Adrenal gland (tissue), 12 donors: ENCODE measurements around the gene RUVBL2. TPM values are rescaled to one million over a fixed set of nuclear protein-coding genes. Genes with fewer than 3 reads are reported as not detected.

Experiments used
- DNase-seq, 7 donors: peaks; one replicate each; pipeline ENCODE4 v3.0.0-alpha.2; 2019 to 2020
- H3K27ac ChIP-seq, 5 donors: fragments of 200-600 bp; sonication (generic) in 4 of 5; 1 replicate in 3 of 5; 2 replicates in 2 of 5; pipeline versions ENCODE4 v1.5.1 to v1.8.0; 2016 to 2020; ENCODE audit warnings: mild to moderate bottlenecking in 1 of 5
- H3K27me3 ChIP-seq: fragments of 200-600 bp; 2 replicates; pipeline ENCODE4 v1.8.0; 2021
- H3K36me3 ChIP-seq, 2 donors: fragments of 200-600 bp; replicated peaks in 1 of 2; 1 replicate in 1 of 2; 2 replicates in 1 of 2; pipeline versions ENCODE4 v1.5.1 to v1.8.0; 2018 to 2022
- H3K4me1 ChIP-seq, 2 donors: fragments of 200-600 bp; replicated peaks in 1 of 2; 1 replicate in 1 of 2; 2 replicates in 1 of 2; pipeline versions ENCODE4 v1.5.1 to v1.8.0; 2018 to 2021
- H3K4me3 ChIP-seq, 4 donors: fragments of 200-600 bp; sonication (generic) in 3 of 4; one replicate each; pipeline ENCODE4 v1.5.1; 2016 to 2018
- H3K9me3 ChIP-seq, 3 donors: fragments of 200-600 bp; sonication (generic) in 1 of 3; replicated peaks in 1 of 3; 1 replicate in 2 of 3; 2 replicates in 1 of 3; pipeline versions ENCODE4 v1.5.1 to v1.8.0; 2016 to 2021
- POLR2A ChIP-seq, 2 donors: fragments of 450-650 bp; IDR thresholded peaks; one replicate each; pipeline ENCODE4 v1.6.1; 2017; ENCODE audit warnings: antibody characterized with exemption in 2 of 2, mild to moderate bottlenecking in 2 of 2, moderate library complexity in 1 of 2
- WGBS, 4 donors: extraction: QIAGEN DNeasy Blood & Tissue Kit in 2 of 4; methylation state at CpG; one replicate each; pipeline versions ENCODE4 v1.1.5 to v1.1.7; 2013 to 2017; 5-methylcytosine and 5-hydroxymethylcytosine counted together
- intact Hi-C, 2 donors: fragments of 100-400 bp; cut with DNase I; formaldehyde crosslinking; loops; one replicate each; pipeline versions ENCODE4 v1.14.1 to v1.15.0; 2022 to 2023
- polyA plus RNA-seq, 3 donors: library from polyadenylated mRNA; stranded (reverse); fragments of 200-250 nt in 2 of 3; fragments of 350-450 nt in 1 of 3; fragmentation: Illumina TruSeq in 1 of 3; extraction: RNeasy Lipid Tissue Mini Kit (QIAGEN cat#74804) in 1 of 3; gene quantifications; one replicate each; pipeline ENCODE4 v1.2.3, GENCODE V29; 2013 to 2014
- total RNA-seq, 9 donors: library from RNA; depleted of rRNA in 4 of 9; stranded (reverse); fragments of >200 nt in 4 of 9; fragments of 120-200 nt in 1 of 9; fragmentation: NEBNext Ultra II Directional in 1 of 9; extraction: Animal tissue kit (Norgen Biotek cat#: 25700) in 1 of 9; gene quantifications; one replicate each; pipeline versions ENCODE4 v1.1.0 to v1.2.4, GENCODE V29; 2013 to 2023
- TF ChIP-seq, protein P1 (sequence below), 6 experiments: fragments of 450-650 bp in 4 of 6; fragments of 200-600 bp in 2 of 6; sonication (generic) in 1 of 6; IDR thresholded peaks; 1 replicate in 5 of 6; 2 replicates in 1 of 6; pipeline versions ENCODE4 v1.5.1 to v1.8.0; 2016 to 2021; ENCODE audit warnings: antibody characterized with exemption in 6 of 6, mild to moderate bottlenecking in 2 of 6, moderate library complexity in 1 of 6
- donor health status: healthy with polysubstance abuse.
- donor health status: Bipolar disorder and iron deficiency.
- donor health status: DM: yes; HTN: yes; CAD: no.
- donor health status: DM: no; HTN: no; CAD: no.
- donor health status: DM: no; HTN: no; CAD: no.
- donor health status: DM: yes; HTN: yes; CAD: no.

RUVBL2 gene
- total and polyA plus RNA-seq, 12 donors: 41.3 to 143 (median 75.6) TPM

DNA sequence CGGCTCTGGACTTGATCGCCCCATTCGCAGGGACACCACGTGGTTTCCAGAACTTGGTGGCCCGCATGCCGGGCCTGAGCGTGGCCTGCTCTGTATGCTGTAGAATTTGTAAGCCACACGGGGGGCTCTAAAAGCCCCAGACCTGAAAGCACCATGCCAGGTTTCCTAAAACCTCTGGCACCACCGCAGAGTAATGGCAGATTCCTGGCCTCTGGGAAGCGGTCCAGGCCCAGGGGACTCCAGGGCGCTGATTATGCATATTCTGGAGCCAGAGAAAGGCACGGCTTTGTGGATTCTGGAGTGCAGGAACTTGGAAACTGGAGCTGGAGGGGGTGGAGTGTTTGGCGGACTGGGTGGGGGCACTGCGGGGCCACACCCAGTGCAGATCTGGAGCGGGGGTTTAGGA lies 24.9 kb upstream of the RUVBL2 start:
- 84 to 97% (median 93%) methylated on average over 3 to 15 of the region's 15 CpGs for WGBS, 4 donors
- Histone ChIP-seq H3K27ac (peak overlapping the region in 1 of 5 donors; percentile 96), H3K36me3 (peaks cover 0 to 53% of the 10 kb centered on the region in 2 donors), H3K4me3 (no peak overlapping the region), H3K4me1 (peaks cover 23 to 27% of the 10 kb centered on the region in 2 donors), H3K9me3 (no peaks in the 10 kb centered on the region), H3K27me3 (no peaks in the 10 kb centered on the region)
- DNase-seq: peak in 1 of 7 donors; percentile 51
- intact Hi-C loops: loop anchor here (5.0 to 10.0 kb wide), 2 partner anchors 94 to 132 kb away; partner anchors contain the start of genes HSD17B14 (in 1 of the 2) and PPP1R15A (in 1 of the 2)
- no peak for TF ChIP-seq POLR2A (IDR thresholded peaks at IDR 0.05)
- TF ChIP-seq, protein P1, sequence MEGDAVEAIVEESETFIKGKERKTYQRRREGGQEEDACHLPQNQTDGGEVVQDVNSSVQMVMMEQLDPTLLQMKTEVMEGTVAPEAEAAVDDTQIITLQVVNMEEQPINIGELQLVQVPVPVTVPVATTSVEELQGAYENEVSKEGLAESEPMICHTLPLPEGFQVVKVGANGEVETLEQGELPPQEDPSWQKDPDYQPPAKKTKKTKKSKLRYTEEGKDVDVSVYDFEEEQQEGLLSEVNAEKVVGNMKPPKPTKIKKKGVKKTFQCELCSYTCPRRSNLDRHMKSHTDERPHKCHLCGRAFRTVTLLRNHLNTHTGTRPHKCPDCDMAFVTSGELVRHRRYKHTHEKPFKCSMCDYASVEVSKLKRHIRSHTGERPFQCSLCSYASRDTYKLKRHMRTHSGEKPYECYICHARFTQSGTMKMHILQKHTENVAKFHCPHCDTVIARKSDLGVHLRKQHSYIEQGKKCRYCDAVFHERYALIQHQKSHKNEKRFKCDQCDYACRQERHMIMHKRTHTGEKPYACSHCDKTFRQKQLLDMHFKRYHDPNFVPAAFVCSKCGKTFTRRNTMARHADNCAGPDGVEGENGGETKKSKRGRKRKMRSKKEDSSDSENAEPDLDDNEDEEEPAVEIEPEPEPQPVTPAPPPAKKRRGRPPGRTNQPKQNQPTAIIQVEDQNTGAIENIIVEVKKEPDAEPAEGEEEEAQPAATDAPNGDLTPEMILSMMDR (IDR thresholded peaks at IDR 0.05): no peak

DNA sequence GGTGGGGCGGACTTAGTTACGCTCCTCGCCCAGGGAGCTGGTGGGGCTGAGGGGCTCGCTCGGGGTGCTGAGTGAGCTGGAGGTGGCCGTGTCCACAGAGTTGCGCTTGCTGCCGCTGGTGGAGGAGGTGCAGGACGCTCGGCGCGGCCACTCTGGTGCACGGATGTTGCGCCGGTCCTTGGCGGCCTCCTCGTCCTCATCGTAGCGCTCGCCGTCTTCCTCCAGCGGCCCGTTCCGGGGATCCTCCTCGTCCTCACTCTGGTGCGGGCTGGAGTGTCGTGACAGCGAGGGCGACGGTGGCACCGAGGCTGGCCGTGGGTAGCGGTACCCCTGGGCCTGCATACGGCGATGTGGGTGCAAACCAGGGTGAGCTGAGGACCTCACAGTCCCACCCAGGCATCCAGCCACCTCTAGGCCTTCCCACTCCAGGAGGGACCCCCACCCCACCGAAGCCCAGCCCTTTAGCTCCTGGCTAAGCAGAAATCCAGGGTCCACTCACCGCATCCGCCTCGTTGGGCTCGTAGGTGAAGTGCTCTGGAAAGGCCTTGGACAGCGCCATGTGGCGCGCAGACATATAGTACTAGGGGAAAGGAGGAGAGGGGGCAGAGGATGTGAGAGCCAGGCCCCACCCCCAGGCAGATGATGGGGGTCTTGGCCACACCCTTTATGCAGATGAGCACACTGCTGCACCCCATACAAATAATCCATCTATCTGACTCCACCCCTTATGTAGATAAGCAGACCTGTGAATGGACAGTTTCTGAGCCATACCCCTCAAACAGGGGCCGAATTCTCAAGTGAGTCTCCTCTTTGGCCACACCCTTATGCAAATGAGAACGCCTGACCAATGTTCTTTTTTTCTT lies 24.2 kb upstream of the RUVBL2 start:
- intact Hi-C loops: loop anchor here (5.0 to 10.0 kb wide), 3 partner anchors 95 to 172 kb away; partner anchors contain the start of genes HSD17B14 (in 1 of the 2) and PPP1R15A (in 1 of the 2)
- Histone ChIP-seq H3K27ac (no peak overlapping the region), H3K9me3 (no peaks in the 10 kb centered on the region), H3K4me1 (peaks cover 16 to 20% of the 10 kb centered on the region in 2 donors), H3K27me3 (no peaks in the 10 kb centered on the region), H3K4me3 (no peak overlapping the region), H3K36me3 (peaks cover 0 to 60% of the 10 kb centered on the region in 2 donors)
- 90 to 95% (median 94%) methylated on average over 20 to 45 of the region's 45 CpGs for WGBS, 4 donors
- DNase-seq: peak in 3 of 7 donors; percentile 33 to 50 (median 45)
- TF ChIP-seq, protein P1 (IDR thresholded peaks at IDR 0.05): no peak
- peak in 1 of 2 donors; percentile 23 for TF ChIP-seq POLR2A (IDR thresholded peaks at IDR 0.05)

DNA sequence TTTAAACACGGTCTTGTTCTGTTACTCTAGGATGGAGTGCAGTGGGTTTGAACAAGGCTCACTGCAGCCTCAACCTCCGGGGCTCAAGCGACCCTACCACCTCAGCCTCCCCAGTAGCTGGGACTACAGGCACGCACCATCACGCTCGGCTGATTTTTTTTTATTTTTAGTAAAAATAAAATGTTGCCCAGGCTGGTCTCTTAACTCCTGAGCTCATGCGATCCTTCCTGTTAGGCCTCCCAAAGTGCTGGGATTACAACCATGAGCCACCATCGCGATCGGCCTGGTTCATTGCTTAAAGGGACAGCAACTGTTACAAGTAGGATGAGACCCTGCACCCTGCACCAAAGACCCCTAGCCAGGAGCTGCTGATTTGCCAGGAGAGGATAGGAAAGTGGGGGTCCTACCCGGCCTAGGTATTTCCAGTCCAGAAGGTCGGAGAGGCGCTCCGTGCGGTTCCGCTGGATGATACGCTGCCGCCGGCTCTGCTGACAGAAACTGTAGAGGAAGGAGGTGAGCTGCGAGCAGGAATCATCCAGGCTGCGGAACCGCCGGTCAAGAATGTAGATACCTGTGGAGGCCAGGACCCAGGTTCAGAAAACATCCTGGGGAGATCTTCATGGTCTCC lies 23.4 kb upstream of the RUVBL2 start:
- Histone ChIP-seq H3K27ac (no peak overlapping the region), H3K4me3 (no peak overlapping the region), H3K4me1 (peaks cover 12 to 16% of the 10 kb centered on the region in 2 donors), H3K36me3 (peaks cover 0 to 63% of the 10 kb centered on the region in 2 donors), H3K9me3 (no peaks in the 10 kb centered on the region), H3K27me3 (no peaks in the 10 kb centered on the region)
- peak in 1 of 2 donors; percentile 17 for TF ChIP-seq POLR2A (IDR thresholded peaks at IDR 0.05)
- TF ChIP-seq, protein P1 (IDR thresholded peaks at IDR 0.05): no peak
- intact Hi-C loops: loop anchor here in 1 of 2 donors (5.0 kb wide), 1 partner anchor 173 kb away; no protein-coding TSS in a partner anchor
- DNase-seq: peak in 1 of 7 donors; percentile 39
- WGBS, 4 donors: 90 to 92% (median 91%) methylated on average over 23 of the region's 23 CpGs

DNA sequence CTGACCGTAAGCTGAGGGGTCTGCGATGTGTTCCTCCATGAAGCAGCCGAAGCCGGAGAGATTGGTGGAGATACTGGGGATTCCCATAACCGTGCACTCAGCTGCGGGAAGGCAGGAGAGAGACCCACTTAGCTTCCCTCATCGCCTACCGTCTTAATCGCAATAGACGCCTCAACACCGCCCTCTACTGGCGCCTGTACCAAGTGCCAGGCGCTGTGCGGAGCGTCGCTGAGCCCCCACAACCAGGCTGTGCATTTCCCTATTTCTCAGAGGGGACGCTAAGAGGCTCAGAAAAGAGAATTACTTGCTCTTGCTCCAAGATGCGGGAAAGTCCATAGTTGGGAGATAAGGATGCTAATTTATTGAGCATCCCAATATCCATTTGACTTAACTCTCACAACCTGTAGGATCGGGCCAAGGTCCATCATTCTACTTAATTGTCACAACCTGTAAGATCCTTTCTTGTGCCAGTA lies 22.7 kb upstream of the RUVBL2 start:
- Histone ChIP-seq H3K9me3 (no peaks in the 10 kb centered on the region), H3K27me3 (no peaks in the 10 kb centered on the region), H3K27ac (no peak overlapping the region), H3K36me3 (peaks cover 0 to 62% of the 10 kb centered on the region in 2 donors), H3K4me3 (no peak overlapping the region), H3K4me1 (peaks cover 12 to 15% of the 10 kb centered on the region in 2 donors)
- intact Hi-C loops: loop anchor here in 1 of 2 donors (5.0 kb wide), 1 partner anchor 174 kb away; no protein-coding TSS in a partner anchor
- peak; percentile 69 to 89 (median 83) for DNase-seq
- TF ChIP-seq, protein P1 (IDR thresholded peaks at IDR 0.05): peak; percentile 79 to 90 (median 87)
- TF ChIP-seq POLR2A (IDR thresholded peaks at IDR 0.05): peak in 1 of 2 donors; percentile 13
- 9 to 23% (median 19%) methylated on average over 13 to 19 of the region's 19 CpGs for WGBS, 4 donors
